ENCODE results near the gene CDADC1.

The CDADC1 gene

GRCh38 chr13:49265822-49266221, 18.1 kb downstream of the CDADC1 start:
- Histone ChIP-seq H3K4me3 (ENCODE audit: low read depth, low read length) (no peak overlapping the region), H3K4ac (ENCODE audit: low read depth, low read length) (no peak overlapping the region), H3K79me2 (ENCODE audit: control insufficient read depth, insufficient read depth, low read length, poor library complexity) (no peaks in the 10 kb centered on the region), H4K12ac (ENCODE audit: low read depth, low read length) (no peak overlapping the region), H3K4me1 (ENCODE audit: control insufficient read depth in 1 of 2, insufficient read depth in 2 of 2, low read length in 2 of 2) (no peaks in the 10 kb centered on the region), H3K23ac (ENCODE audit: low read length) (no peak overlapping the region), H3K18ac (ENCODE audit: low read length) (no peak overlapping the region), H2BK120ac (ENCODE audit: insufficient read depth, low read length, poor library complexity) (no peak overlapping the region), H3K27ac (ENCODE audit: low read depth, low read length) (no peak overlapping the region), H3K36me3 (ENCODE audit: control insufficient read depth in 1 of 2, insufficient read depth in 2 of 2, low read length in 2 of 2) (no peaks in the 10 kb centered on the region), H3K14ac (ENCODE audit: low read length) (no peak overlapping the region), H4K91ac (ENCODE audit: low read depth, low read length) (no peak overlapping the region), H2AFZ (ENCODE audit: insufficient read depth, low read length, poor library complexity) (no peak overlapping the region), H2BK12ac (ENCODE audit: low read length) (no peak overlapping the region), H4K8ac (ENCODE audit: low read depth, low read length) (no peak overlapping the region), H3K4me2 (ENCODE audit: low read length) (no peak overlapping the region), H3K9ac (ENCODE audit: low read length) (no peak overlapping the region), H3K27me3 (ENCODE audit: insufficient read depth, low read length) (no peaks in the 10 kb centered on the region), H3K79me1 (ENCODE audit: low read length) (no peaks in the 10 kb centered on the region), H2BK5ac (ENCODE audit: low read depth, low read length, poor library complexity) (no peak overlapping the region), H2AK5ac (ENCODE audit: low read length) (no peak overlapping the region), H3K9me3 (ENCODE audit: insufficient read depth, low read depth, low read length) (no peaks in the 10 kb centered on the region)
- DNase-seq, result no peak
- WGBS (ENCODE audit: extremely low coverage, insufficient coverage, insufficient read length), result no CpG with 5 or more reads among the region's 2 CpGs

- Histone ChIP-seq H3K18ac (ENCODE audit: low read length) (no peak overlapping the region), H3K14ac (ENCODE audit: low read length) (no peak overlapping the region), H3K79me1 (ENCODE audit: low read length) (no peaks in the 10 kb centered on the region), H2BK12ac (ENCODE audit: low read length) (no peak overlapping the region), H3K4me3 (ENCODE audit: low read depth, low read length) (no peak overlapping the region), H4K8ac (ENCODE audit: low read depth, low read length) (no peak overlapping the region), H3K4ac (ENCODE audit: low read depth, low read length) (no peak overlapping the region), H2AFZ (ENCODE audit: insufficient read depth, low read length, poor library complexity) (no peak overlapping the region), H3K9me3 (ENCODE audit: insufficient read depth, low read depth, low read length) (no peaks in the 10 kb centered on the region), H4K91ac (ENCODE audit: low read depth, low read length) (no peak overlapping the region), H2BK5ac (ENCODE audit: low read depth, low read length, poor library complexity) (no peak overlapping the region), H3K9ac (ENCODE audit: low read length) (no peak overlapping the region), H3K27ac (ENCODE audit: low read depth, low read length) (no peak overlapping the region), H3K4me2 (ENCODE audit: low read length) (no peak overlapping the region), H3K36me3 (ENCODE audit: control insufficient read depth in 1 of 2, insufficient read depth in 2 of 2, low read length in 2 of 2) (no peaks in the 10 kb centered on the region), H2BK120ac (ENCODE audit: insufficient read depth, low read length, poor library complexity) (no peak overlapping the region), H3K27me3 (ENCODE audit: insufficient read depth, low read length) (no peaks in the 10 kb centered on the region), H3K79me2 (ENCODE audit: control insufficient read depth, insufficient read depth, low read length, poor library complexity) (no peaks in the 10 kb centered on the region), H3K4me1 (ENCODE audit: control insufficient read depth in 1 of 2, insufficient read depth in 2 of 2, low read length in 2 of 2) (no peaks in the 10 kb centered on the region), H3K23ac (ENCODE audit: low read length) (no peak overlapping the region), H4K12ac (ENCODE audit: low read depth, low read length) (no peak overlapping the region), H2AK5ac (ENCODE audit: low read length) (no peak overlapping the region)
- WGBS (ENCODE audit: extremely low coverage, insufficient coverage, insufficient read length), result no CpG with 5 or more reads among the region's 1 CpG
- DNase-seq, result no peak
Measured at GRCh38 chr13:49271264-49271663, 23.5 kb downstream of the CDADC1 start.

- H4K91ac ChIP-seq (ENCODE audit: low read depth, low read length), result no peak overlapping the region
- H2BK120ac ChIP-seq (ENCODE audit: insufficient read depth, low read length, poor library complexity), result no peak overlapping the region
- H3K9ac ChIP-seq (ENCODE audit: low read length), result no peak overlapping the region
- no peaks in the 10 kb centered on the region for H3K36me3 ChIP-seq (ENCODE audit: control insufficient read depth in 1 of 2, insufficient read depth in 2 of 2, low read length in 2 of 2)
- H2AFZ ChIP-seq (ENCODE audit: insufficient read depth, low read length, poor library complexity), result no peak overlapping the region
- H3K79me2 ChIP-seq (ENCODE audit: control insufficient read depth, insufficient read depth, low read length, poor library complexity), result no peaks in the 10 kb centered on the region
- H3K18ac ChIP-seq (ENCODE audit: low read length), result no peak overlapping the region
- DNase-seq, result no peak
- no peak overlapping the region for H3K4me2 ChIP-seq (ENCODE audit: low read length)
- H2BK5ac ChIP-seq (ENCODE audit: low read depth, low read length, poor library complexity), result no peak overlapping the region
- H3K27me3 ChIP-seq (ENCODE audit: insufficient read depth, low read length), result no peaks in the 10 kb centered on the region
- no peak overlapping the region for H4K8ac ChIP-seq (ENCODE audit: low read depth, low read length)
- no peak overlapping the region for H2BK12ac ChIP-seq (ENCODE audit: low read length)
- no peaks in the 10 kb centered on the region for H3K79me1 ChIP-seq (ENCODE audit: low read length)
- no CpG with 5 or more reads among the region's 2 CpGs for WGBS (ENCODE audit: extremely low coverage, insufficient coverage, insufficient read length)
- H3K4ac ChIP-seq (ENCODE audit: low read depth, low read length), result no peak overlapping the region
- no peak overlapping the region for H3K14ac ChIP-seq (ENCODE audit: low read length)
- no peak overlapping the region for H2AK5ac ChIP-seq (ENCODE audit: low read length)
- no peak overlapping the region for H3K23ac ChIP-seq (ENCODE audit: low read length)
- no peak overlapping the region for H4K12ac ChIP-seq (ENCODE audit: low read depth, low read length)
- H3K27ac ChIP-seq (ENCODE audit: low read depth, low read length), result no peak overlapping the region
- H3K4me3 ChIP-seq (ENCODE audit: low read depth, low read length), result no peak overlapping the region
- H3K4me1 ChIP-seq (ENCODE audit: control insufficient read depth in 1 of 2, insufficient read depth in 2 of 2, low read length in 2 of 2), result no peaks in the 10 kb centered on the region
- H3K9me3 ChIP-seq (ENCODE audit: insufficient read depth, low read depth, low read length), result no peaks in the 10 kb centered on the region
Measured at GRCh38 chr13:49272296-49272695, 24.6 kb downstream of the CDADC1 start.

- no CpG with 5 or more reads among the region's 2 CpGs for WGBS (ENCODE audit: extremely low coverage, insufficient coverage, insufficient read length)
Measured at GRCh38 chr13:49278211-49278610, 30.5 kb downstream of the CDADC1 start.

More at GRCh38 chr13:49278211-49278610, 30.5 kb downstream of the CDADC1 start:
- Histone ChIP-seq H3K27me3 (ENCODE audit: insufficient read depth, low read length) (no peaks in the 10 kb centered on the region), H4K12ac (ENCODE audit: low read depth, low read length) (no peak overlapping the region), H3K4me2 (ENCODE audit: low read length) (no peak overlapping the region), H3K79me2 (ENCODE audit: control insufficient read depth, insufficient read depth, low read length, poor library complexity) (no peaks in the 10 kb centered on the region), H2BK5ac (ENCODE audit: low read depth, low read length, poor library complexity) (no peak overlapping the region), H2AK5ac (ENCODE audit: low read length) (no peak overlapping the region), H2BK12ac (ENCODE audit: low read length) (no peak overlapping the region), H3K9me3 (ENCODE audit: insufficient read depth, low read depth, low read length) (no peaks in the 10 kb centered on the region), H4K91ac (ENCODE audit: low read depth, low read length) (no peak overlapping the region), H3K18ac (ENCODE audit: low read length) (no peak overlapping the region), H3K9ac (ENCODE audit: low read length) (no peak overlapping the region), H4K8ac (ENCODE audit: low read depth, low read length) (no peak overlapping the region), H3K27ac (ENCODE audit: low read depth, low read length) (no peak overlapping the region), H3K4me3 (ENCODE audit: low read depth, low read length) (no peak overlapping the region), H3K4me1 (ENCODE audit: control insufficient read depth in 1 of 2, insufficient read depth in 2 of 2, low read length in 2 of 2) (no peaks in the 10 kb centered on the region), H2AFZ (ENCODE audit: insufficient read depth, low read length, poor library complexity) (no peak overlapping the region), H2BK120ac (ENCODE audit: insufficient read depth, low read length, poor library complexity) (no peak overlapping the region), H3K4ac (ENCODE audit: low read depth, low read length) (no peak overlapping the region), H3K79me1 (ENCODE audit: low read length) (no peaks in the 10 kb centered on the region), H3K36me3 (ENCODE audit: control insufficient read depth in 1 of 2, insufficient read depth in 2 of 2, low read length in 2 of 2) (no peaks in the 10 kb centered on the region), H3K23ac (ENCODE audit: low read length) (no peak overlapping the region), H3K14ac (ENCODE audit: low read length) (no peak overlapping the region)
- DNase-seq, result no peak
